ENCODE measurements around the gene C16orf74.

The C16orf74 gene

DNA sequence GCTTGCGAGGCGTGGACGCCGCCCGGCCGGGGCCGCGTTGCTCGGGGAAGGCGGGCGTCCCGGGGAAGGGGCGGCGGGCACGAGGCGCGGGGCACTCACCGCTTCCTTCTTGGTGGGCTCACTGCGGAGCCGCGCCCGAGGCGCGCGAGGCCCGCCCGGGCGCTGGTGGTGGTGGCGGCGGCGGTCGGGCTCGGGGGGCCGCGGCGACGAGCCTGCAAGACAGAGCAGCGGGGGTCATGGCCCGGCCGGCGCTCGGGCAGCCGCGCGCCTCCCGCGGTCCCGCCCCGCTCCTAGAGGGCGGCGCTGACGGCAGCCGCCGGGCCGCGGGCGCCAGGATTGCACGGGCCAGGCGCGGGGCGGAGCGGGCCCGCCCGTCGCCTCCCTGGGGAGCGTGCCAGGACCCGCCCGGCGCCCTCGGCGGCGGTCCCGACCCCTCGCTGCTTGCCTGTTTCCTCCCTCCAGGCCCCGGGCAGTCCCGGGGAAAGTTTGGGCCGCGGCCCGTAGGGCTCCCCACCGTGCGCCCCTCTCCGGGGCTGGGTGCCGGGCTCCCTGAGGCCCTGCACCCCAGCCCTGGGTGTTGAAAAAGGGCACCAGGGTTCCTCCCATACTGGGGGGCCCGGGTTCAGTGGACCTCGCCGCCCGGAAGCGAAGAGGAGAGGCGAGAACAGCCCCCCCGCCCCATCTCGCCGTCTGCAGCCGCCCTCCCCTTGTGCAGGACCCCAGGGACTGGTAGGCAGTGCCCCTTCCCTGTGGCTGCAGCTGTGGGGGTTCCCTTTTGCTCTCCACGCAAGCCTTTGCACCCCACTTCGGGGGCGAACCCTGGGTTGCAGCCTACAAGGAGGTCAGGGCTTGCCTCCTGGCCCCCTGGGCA, at the start of gene C16orf74:
Gene C16orf74, minus strand, starts transcription at position 270 of the 871 bp plus-strand sequence. CDS start 15,879 bp downstream, outside the sequence.
- peak in 1 of 2 experiments; percentile 38 for DNase-seq

DNA sequence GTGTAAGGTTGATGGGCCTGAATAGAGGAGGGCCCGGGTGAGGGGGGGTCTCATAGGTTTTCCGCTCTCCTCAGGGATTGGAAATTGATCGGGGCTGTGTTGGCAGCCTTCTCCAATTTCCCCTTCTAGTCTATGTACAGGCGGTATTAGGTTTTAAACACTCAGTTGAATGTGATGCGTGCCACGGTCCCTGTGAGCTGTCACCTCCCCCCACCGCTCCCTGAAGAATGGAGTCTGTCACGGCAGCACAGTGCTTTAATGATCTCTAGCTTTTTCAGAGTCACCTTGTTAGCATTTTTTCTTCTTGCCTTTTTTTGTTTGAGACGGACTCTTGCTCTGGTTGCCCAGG, 49.4 kb upstream of the C16orf74 start:
- DNase-seq, result no peak

DNA sequence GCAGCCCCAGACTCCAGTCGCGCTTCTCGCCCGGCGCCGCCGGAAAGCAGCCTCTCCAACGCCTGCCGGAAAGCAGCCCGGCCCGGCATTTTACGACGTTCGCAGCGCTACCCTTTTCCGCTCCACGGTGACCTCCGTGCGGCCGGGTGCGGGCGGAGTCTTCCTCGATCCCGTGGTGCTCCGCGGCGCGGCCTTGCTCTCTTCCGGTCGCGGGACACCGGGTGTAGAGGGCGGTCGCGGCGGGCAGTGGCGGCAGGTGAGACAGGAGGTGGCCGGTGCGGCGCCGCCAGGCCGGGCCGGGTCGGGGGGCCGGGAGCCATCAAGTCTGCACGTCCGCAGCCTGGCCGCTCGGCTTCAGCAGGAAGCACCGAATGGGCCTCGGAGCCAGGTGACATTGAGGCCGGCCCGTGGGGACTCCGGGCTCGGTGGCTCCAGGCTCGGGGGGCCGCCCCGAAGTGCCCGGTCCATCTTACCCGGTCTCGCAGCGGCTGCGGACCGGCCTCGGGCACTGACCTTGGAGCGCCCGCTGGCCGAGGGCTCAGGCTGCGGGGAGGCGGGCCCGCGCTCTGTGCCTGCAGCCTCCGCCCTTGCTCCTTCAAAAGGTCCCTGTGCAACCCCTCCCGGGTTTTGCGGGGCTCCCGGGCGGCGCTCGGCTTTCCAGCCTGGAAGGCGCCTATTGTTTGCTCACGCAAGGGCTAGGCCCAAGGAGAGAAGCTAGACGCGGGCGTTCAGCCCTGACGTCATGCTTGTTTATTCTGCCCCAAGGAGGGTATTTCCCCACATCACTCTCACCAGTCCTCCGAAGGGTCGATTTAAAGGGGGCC, 48.8 kb upstream of the C16orf74 start, which contains the start of the genes COX4I1 and EMC8:
Gene COX4I1, plus strand, starts transcription at position 199 of the 824 bp plus-strand sequence. CDS start 1,511 bp downstream, outside the sequence.
Gene EMC8, minus strand, starts transcription at position 48 of the 824 bp plus-strand sequence. CDS start 249 bp downstream, outside the sequence.
- DNase-seq, result peak; percentile 67 to 92

DNA sequence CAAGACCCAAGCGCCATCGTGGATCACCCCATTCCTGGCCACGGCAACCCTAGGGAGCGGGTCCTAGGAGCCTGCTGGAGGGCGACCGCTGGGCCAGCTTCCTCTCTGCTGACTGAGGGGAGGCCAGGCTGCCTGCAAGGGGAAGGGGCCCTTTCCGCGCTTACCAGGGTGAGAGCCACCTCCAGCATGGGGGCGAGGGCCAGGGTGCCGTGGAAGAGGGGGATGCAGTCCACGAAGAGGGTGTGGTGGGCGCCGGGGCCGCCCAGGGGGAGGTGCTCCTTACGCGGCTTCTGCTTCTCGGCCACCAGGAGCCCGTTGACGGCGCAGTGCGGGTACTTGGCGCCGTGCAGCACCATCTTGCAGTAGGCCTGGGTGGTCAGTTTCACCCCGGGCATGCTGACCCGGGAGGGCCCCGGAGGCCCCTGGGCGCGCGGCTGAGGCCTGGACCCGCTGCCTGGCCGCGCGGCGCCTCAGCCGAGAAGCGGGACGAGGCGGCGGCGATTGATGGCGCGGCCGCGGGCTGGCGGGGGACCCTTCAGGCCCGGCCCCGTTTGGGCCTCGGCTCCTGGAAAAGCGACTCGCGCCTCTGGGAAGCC, 48.1 kb upstream of the C16orf74 start:
- DNase-seq, result no peak

DNA sequence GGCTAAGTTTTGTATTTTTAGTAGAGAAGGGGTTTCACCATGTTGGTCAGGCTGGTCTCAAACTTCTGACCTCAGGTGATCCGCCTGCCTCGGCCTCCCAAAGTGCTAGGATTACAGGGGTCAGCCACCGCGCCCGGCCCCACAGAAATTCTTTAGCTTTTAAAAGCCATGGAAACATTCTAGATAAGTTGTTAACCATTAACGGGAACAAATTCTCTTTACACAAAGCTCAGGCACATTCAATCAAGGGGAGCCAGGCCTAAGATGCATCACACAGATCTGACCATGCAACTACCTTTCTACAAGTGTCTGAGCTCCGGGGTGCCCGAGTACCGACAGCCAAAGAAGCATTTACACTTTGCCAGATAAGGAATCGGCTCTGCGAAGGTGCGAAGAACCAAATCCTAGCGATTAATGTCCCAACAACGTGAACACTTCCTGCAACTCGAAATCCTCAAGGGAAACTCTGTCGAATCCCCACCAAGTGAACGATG, 47.4 kb upstream of the C16orf74 start:
- DNase-seq, result no peak

DNA sequence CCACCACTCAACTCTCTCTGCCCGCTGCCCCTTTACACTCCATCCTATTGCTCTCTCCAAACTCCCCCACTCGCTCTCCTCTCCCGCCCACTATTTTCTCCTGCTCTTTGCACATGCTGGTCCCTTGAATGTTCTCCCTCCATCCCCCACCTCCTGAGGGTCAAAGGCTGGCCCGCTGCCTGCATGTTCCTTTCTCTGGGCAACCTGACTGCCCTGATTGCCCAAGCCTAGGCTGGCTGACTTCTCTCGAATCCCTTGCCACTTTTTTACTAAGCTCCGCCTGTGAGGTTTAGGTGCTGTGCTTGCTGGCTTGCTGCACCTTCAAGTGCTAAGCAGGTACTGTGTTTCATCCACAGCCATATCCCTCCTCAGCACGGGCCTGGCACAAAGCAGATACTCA, 45.7 kb upstream of the C16orf74 start:
- DNase-seq, result no peak

DNA sequence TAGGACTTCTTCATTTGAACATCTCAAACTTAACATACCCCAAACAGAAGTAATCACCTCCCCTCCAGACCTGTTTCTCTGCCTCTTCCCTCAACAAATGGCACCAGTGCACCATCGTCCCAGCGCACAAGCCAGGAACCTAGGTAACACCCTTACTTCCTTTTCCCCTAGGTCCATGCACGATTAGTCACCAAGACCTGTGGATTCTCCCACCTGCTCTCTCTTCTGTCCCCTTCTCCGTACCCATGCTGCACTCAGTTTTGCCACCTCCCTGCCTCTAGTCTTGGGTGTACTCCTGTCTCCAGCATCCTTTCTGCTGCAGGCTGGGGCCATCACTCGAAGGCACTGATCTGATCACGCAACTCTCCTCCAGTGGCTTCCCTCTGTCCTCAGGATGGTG, 45.3 kb upstream of the C16orf74 start:
- no peak for DNase-seq

GRCh38 chr16:85794696-85795095, 43.8 kb upstream of the C16orf74 start:
- DNase-seq, result no peak

DNA sequence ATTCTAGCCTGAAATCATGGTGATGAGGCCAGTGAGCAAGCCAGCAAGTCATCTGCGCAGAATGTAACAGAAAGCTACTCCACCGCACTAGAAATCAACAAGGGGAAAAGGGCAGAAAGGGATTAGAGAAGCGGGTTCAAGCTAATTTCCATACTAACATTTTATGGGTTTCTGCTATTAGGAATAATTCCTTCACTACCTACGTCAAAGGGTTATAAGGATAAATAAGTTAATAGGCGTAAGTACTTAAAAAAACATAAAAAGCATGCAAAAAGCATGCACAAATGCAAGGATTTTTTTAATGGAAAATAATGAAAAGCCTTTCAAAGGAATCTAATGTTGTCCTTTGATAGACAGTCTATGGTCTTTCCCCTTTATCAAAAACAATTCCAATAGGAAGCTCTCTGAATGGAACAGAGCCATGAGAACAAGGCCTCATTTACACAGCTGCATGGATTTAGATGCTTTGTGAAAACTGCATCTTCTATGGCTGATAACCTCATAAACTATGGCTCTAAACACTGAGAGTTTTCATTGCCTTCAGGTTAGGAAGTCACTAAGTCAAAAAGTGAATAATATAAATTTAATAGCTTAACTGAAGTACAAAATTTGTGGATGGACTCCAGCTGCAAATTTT, 42.9 kb upstream of the C16orf74 start:
- DNase-seq, result no peak

DNA sequence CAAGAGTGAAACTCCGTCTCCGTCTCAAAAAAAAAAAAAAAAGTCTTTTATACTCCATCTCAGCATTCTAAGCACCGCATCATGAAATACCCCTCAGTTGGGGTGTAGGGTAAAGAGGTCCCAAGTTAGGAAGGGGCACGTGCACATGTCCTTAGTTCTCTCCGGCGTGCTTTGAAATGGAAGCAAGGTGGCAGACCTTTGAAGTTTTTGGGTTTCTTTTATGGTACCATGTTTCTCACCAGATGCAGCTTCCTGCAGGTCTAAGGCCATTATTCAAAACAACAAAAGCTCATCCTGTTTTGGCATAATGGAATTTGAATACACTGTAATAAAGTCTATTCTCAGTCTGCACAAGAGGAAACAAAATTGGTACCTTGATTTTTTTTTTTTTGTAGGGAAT, 38.9 kb upstream of the C16orf74 start:
- no peak for DNase-seq

- DNase-seq, result no peak
Measured at GRCh38 chr16:85788819-85789218, 37.9 kb upstream of the C16orf74 start.

DNA sequence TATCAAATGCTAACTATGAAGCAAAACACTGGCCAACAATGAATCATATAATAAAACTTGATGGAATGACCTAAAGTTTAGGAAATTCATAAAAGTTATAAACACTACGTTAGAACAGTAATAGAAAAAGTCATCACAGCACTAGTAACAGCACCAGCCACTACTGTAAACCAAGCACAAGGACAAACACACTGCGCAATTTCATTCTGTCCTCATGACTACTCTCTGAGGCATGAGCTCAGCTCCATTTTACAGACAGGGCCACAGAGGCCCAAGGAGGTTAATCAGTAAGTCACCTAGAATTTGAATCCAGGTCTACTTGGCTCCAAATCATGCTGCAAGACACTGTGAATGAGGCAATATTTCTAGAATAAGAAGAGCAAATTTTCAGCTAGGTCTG, 35.0 kb upstream of the C16orf74 start:
- no peak for DNase-seq

GRCh38 chr16:85784813-85785212, 33.9 kb upstream of the C16orf74 start:
- no peak for DNase-seq

DNA sequence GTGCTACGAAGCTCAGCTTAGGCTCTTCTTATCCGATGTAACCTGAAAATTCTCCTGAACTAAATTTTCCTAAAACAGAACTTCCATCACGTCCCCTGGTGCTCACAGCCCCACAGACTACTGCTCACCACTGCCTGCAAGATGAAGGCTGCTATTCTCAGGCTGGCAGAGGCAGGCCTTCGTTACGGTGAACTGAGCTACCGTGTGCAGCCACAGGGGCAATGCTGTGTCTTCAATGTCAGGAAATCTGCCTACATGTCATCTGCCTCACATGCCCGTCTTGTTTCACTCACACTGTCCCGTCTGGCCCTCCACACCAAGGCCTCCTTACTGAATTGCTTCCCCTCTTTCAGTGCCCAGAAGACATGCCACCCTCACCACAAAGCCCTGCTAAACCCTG, 32.5 kb upstream of the C16orf74 start:
- no peak for DNase-seq

DNA sequence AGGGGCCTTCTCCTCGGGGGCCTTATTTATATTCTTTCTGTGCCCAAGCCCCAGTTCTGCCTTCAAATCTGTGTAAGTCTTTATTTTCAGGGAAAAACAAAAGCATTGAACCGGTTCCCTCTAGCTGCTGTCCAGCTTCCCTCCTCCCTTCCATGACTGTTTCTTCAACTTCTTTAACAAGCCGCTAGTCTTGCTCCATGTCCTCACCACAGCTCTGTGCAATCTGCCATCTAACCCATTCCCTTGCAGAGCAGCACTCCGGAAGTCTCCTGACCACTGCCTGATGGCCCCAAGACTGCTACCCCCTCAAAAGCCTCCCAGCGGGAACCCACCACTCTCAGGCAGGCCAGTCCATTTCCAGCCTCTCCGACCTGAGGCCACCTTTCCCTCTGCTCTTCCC, 31.6 kb upstream of the C16orf74 start:
- DNase-seq, result no peak

DNA sequence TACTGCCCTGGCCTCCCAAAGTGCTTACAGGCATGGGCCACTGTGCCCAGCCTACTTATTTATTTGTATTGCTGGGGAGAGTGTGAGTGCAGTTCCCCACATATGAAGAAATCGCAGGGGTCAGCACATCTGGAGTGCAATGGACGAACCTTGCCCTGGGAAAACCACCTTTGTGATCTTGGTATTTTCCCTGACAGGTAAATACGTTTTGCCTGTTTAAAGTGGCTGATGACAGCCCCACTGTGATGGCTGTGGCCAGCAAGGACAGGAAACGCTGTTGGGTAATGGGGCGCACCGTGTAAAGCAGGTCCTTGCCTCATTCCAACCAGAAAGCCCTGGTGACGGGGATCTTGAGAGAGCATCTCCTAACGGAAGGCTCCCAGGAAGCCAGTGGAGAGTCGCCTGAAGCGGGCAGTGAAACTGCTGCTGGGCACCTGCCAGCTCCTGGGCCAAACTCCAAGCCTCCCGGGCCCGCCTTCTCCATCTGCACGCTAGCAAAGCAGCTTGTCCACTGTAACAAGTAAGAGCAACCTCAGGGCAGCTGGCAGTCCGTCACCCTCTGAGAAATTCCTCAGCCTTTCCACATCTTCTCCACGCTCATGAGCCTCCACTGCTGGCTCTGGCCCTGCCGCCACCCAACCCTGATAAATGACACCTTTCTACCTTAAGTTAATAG, 30.9 kb upstream of the C16orf74 start:
- DNase-seq, result no peak

DNA sequence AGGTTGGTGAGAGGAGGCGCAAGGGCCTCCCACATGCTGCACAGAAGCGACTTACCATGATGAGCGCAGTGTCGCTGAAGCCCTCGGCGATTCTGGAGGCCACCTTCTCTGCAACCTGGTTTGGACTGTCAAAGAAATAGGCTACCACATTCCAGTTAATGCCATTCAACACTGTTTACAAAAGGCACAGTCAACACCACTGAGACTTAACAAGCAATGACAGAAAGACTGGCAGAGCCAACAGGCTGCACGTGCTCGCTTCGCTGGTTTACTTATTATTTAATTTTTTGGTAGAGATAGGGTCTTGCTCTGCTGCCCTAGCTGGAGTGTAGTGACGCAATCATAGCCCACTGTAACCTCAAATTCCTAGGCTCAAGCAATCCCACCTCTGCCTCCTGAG, 30.3 kb upstream of the C16orf74 start:
- DNase-seq, result no peak

DNA sequence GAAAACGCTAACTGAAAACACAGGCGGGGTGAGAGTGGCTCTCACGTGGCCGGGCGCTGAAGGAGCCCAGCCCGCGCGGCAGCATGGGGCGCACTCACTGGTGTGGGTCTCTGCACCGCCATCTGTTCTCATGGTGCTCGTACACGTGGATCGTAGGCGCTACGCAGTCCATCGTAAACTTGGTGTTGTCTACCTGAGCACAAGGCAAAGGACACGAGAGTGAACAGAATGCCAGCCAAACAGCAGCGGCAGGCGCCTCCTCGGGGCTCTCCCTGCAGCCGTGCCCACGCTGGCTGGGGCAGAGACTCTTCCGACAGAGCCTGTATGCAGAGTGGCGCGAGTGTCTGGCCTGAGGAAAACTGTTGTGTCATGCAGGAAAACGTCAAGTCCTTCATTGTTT, 29.4 kb upstream of the C16orf74 start:
- DNase-seq, result no peak

DNA sequence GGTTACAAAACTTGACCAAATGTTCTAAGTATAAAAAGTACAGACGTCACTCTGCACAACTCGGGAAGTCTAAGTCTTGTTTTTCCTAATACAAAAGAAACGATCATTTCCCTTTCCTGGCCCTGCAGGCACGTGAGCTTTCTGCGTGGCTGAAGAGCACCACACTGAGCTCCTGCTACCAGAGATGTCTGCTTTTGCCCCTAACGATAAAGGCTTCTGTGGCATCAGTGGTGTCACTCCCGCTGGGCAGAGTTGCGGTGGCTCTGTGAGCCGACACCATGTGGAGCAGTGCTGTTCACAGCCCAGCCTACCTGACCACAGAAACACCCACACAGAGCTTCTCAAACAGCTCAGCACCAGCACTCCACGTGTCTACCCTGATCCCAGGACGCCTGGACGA, 28.0 kb upstream of the C16orf74 start:
- no peak for DNase-seq

DNA sequence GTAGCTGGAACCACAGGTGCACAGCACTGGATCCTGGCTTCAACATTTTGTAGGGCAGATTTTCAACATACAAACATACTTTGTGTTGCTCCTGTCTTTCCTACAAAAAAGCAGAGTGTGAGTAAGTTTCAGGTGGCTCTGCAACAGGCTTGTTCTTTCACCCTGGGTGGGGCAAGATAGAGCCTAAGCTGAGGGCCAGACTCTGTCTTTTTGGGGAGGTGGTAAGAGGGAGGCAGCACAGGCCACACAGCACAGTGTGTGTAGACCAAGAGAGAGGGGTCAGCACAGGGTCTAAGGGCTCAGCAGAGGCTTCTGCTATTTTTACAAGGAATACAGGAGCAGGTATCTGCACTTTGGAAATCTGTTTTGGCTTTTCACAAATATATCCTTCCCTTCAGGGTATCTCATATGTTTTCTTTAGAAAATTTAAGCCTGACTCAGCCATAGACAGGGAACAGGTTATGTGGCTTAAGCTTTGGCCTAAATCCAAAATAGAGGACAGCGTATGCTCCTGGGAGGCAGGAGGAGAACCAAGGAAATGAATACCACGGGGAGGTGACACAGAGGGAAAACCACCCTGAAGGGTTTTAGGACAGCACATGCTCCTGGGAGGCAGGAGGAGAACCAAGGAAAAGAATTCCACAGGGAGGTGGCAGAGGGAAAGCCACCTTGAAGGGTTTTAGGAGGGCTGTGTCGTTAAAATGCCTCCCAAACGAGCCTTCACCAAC, 26.9 kb upstream of the C16orf74 start:
- no peak for DNase-seq

DNA sequence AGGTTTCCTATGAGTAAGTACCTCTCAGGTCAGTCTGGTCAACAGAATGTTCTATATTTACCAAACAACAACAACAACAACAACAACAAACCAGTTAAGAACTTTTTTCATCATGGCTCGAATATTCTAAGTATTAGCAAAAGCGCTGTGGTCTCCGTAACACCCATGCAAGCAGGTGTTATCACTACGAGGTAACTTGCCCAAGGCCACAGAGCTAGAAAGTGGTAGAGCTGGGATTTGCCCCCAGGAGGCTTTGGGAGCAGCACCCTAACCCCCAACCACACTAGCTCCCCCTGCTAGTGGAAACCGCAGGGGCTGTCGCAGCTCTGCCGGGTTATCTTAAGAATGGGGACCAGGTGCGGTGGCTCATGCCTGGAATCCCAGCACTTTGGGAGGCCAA, 23.9 kb upstream of the C16orf74 start:
- no peak for DNase-seq
